HCT116 (cell line): ENCODE measurements around the gene ALOXE3.

Experiments used
- CEBPB ChIP-seq: IDR thresholded peaks from 2 replicates; pipeline ENCODE4 v1.6.1; 2012; ENCODE audit warnings: low read depth
- EGR1 ChIP-seq: IDR thresholded peaks from 2 replicates; pipeline ENCODE4 v1.6.1; 2012; ENCODE audit warnings: low read depth
- ELF1 ChIP-seq: IDR thresholded peaks from 2 replicates; pipeline ENCODE4 v1.6.1; 2012; ENCODE audit warnings: low read depth, borderline replicate concordance
- EZH2 ChIP-seq: fragments of 200-600 bp; sonication (generic); IDR thresholded peaks from 2 replicates; pipeline ENCODE4 v1.6.1; 2017; ENCODE audit warnings: antibody characterized with exemption, mixed run types
- EZH2phosphoT487 ChIP-seq: fragments of 200-600 bp; IDR thresholded peaks from 2 replicates; pipeline ENCODE4 v1.6.1; 2018; ENCODE audit warnings: antibody characterized with exemption, borderline replicate concordance
- JUND ChIP-seq: IDR thresholded peaks from 2 replicates; pipeline ENCODE4 v1.6.1; 2012
- POLR2A ChIP-seq: IDR thresholded peaks from 2 replicates; pipeline ENCODE4 v1.7.0; 2011; ENCODE audit warnings: borderline replicate concordance; ENCODE audit not compliant: insufficient read depth, insufficient read length; ENCODE audit errors: extremely low read depth
- POLR2AphosphoS5 ChIP-seq: IDR thresholded peaks from 2 replicates; pipeline ENCODE4 v1.6.1; 2011; ENCODE audit warnings: mild to moderate bottlenecking, low read depth, low read length, moderate library complexity
- SIN3A ChIP-seq: IDR thresholded peaks from 2 replicates; pipeline ENCODE4 v1.6.1; 2012; ENCODE audit warnings: low read depth
- ZFX ChIP-seq: fragments of 450-650 bp; IDR thresholded peaks from 2 replicates; pipeline ENCODE4 v1.6.1; 2017
- ZNF274 ChIP-seq: fragments of 200-500 bp; sonication (Bioruptor generic); IDR thresholded peaks from 2 replicates; pipeline ENCODE4 v1.6.1; 2014; ENCODE audit warnings: mild to moderate bottlenecking, low read depth, low read length, inconsistent platforms
- TF ChIP-seq, protein P1 (sequence below), 3 experiments: fragments of 200-600 bp in 1 of 3; sonication (generic) in 1 of 3; IDR thresholded peaks in 2 of 3; conservative IDR thresholded peaks in 1 of 3; 2 replicates each; pipeline ENCODE4 v1.5.1; 2012 to 2017; ENCODE audit warnings: low read depth in 2 of 3, low read length in 2 of 3, antibody characterized with exemption in 1 of 3, borderline replicate concordance in 1 of 3, control low read depth in 1 of 3, mild to moderate bottlenecking in 1 of 3, mixed read lengths in 1 of 3, mixed run types in 1 of 3, moderate library complexity in 1 of 3; ENCODE audit not compliant: insufficient read depth in 1 of 3
- TF ChIP-seq, protein P2 (sequence below): IDR thresholded peaks from 2 replicates; pipeline ENCODE4 v1.6.1; 2012; ENCODE audit warnings: low read depth

DNA sequence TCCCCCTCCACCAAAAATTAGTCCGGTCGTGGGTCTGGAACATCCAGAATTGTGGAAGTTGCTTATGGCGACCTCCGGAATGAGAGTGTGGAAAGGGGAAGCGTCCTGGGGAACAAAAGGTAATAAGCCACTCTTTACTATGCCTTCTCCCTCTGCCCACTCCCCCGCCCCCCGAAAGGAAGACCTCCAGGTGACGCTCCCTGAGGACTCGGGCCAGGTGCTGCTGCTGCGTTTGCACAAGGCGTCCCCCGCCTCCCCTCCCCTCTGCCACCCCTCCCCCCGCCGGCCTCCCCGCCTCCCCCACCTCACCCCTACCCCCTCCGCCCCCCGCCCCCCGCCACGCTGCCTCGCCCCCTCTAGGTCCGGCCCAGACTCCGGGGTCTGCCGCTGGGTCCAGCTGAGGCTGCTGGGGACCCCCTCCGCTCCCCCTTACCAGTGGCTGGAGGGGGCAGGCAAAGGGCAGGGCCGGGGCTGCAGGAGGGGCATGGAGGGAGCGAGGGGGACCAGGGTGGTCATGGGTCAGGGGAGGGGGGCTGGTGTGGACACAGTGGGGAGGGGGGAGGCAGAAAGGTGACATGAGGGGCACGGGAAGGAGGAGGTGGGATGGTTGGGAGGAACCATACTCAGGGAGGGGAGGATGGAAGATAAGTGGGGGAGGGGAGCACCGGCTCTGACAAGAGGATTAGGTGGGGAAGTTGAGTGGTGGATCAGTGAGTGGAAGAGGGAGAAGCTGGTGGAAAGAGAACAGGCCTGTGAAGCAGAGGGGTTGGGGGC, 54.4 kb downstream of the ALOXE3 start:
- no peak for TF ChIP-seq SIN3A
- TF ChIP-seq, protein P1, sequence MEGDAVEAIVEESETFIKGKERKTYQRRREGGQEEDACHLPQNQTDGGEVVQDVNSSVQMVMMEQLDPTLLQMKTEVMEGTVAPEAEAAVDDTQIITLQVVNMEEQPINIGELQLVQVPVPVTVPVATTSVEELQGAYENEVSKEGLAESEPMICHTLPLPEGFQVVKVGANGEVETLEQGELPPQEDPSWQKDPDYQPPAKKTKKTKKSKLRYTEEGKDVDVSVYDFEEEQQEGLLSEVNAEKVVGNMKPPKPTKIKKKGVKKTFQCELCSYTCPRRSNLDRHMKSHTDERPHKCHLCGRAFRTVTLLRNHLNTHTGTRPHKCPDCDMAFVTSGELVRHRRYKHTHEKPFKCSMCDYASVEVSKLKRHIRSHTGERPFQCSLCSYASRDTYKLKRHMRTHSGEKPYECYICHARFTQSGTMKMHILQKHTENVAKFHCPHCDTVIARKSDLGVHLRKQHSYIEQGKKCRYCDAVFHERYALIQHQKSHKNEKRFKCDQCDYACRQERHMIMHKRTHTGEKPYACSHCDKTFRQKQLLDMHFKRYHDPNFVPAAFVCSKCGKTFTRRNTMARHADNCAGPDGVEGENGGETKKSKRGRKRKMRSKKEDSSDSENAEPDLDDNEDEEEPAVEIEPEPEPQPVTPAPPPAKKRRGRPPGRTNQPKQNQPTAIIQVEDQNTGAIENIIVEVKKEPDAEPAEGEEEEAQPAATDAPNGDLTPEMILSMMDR (IDR thresholded peaks at IDR 0.05 in 2 of 3, conservative IDR thresholded peaks at IDR 0.05 in 1 of 3; ENCODE audit: borderline replicate concordance in 1 of 3, insufficient read depth in 1 of 3, low read depth in 2 of 3, low read length in 2 of 3), result no peak
- TF ChIP-seq, protein P2, sequence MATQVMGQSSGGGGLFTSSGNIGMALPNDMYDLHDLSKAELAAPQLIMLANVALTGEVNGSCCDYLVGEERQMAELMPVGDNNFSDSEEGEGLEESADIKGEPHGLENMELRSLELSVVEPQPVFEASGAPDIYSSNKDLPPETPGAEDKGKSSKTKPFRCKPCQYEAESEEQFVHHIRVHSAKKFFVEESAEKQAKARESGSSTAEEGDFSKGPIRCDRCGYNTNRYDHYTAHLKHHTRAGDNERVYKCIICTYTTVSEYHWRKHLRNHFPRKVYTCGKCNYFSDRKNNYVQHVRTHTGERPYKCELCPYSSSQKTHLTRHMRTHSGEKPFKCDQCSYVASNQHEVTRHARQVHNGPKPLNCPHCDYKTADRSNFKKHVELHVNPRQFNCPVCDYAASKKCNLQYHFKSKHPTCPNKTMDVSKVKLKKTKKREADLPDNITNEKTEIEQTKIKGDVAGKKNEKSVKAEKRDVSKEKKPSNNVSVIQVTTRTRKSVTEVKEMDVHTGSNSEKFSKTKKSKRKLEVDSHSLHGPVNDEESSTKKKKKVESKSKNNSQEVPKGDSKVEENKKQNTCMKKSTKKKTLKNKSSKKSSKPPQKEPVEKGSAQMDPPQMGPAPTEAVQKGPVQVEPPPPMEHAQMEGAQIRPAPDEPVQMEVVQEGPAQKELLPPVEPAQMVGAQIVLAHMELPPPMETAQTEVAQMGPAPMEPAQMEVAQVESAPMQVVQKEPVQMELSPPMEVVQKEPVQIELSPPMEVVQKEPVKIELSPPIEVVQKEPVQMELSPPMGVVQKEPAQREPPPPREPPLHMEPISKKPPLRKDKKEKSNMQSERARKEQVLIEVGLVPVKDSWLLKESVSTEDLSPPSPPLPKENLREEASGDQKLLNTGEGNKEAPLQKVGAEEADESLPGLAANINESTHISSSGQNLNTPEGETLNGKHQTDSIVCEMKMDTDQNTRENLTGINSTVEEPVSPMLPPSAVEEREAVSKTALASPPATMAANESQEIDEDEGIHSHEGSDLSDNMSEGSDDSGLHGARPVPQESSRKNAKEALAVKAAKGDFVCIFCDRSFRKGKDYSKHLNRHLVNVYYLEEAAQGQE, result no peak
- TF ChIP-seq EZH2phosphoT487, result no peak
- TF ChIP-seq POLR2AphosphoS5, result no peak
- no peak for TF ChIP-seq JUND
- no peak for TF ChIP-seq EGR1
- no peak for TF ChIP-seq EZH2
- TF ChIP-seq ZNF274, result no peak
- TF ChIP-seq CEBPB, result no peak
- TF ChIP-seq ZFX, result no peak
- TF ChIP-seq POLR2A, result no peak
- TF ChIP-seq ELF1, result no peak
